ENCODE results near the gene PP2D1. TPM values are rescaled to one million over a fixed set of nuclear protein-coding genes. Genes with fewer than 3 reads are reported as not detected.

PP2D1 gene
- total and polyA plus RNA-seq, 9 of the 15 experiments (the other 6 are each of a cell fraction or from before 2014, with no cell fraction given), result 0.07 to 0.10 TPM; not detected in 7

DNA sequence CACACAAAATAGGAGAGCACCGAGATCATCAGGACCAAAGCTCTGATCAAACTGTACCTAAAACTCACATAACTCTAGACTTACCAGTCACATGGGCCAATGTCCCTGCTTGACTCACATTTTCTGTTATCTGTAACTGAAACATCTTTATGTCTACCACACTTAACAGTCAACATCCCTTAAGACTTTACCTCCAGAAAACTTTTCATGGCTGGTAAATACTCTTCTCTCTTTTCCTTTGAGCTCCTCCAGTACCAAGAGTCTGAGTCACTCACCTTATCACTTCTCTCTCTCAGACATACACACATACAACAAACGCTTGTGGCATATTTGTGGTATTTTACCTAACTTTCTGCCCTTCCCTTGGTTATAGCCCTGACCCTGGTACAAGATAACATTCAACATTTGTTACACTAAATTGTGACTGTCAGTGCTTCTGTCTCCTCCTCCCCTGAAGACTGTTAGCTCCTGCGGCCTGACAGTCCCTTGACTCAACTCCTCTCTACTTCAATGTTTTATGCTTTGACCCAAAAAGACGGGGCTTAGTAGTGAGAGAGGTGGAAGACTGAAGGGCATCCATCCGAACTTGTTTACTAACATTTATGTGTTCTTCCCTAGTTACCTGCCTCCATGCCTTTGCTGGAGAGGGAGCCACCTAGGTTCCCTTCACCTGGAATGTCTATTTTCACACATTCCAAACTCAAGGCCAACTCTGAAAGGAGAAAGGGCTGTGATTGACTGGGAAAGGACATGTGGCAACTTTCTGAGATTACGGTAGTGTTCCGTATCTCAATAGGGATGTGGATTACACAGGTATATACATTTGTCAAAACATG is 74.4 kb downstream of the PP2D1 start (continued):
- TF ChIP-seq RFX5 (IDR thresholded peaks at IDR 0.05; ENCODE audit: low read depth, low read length) (no peak), EZH2 (IDR thresholded peaks at IDR 0.05; ENCODE audit: borderline replicate concordance, low read depth, low read length) (no peak), KHSRP (IDR thresholded peaks at IDR 0.05) (no peak), HMG20A (CRISPR knock-in tag; conservative IDR thresholded peaks at IDR 0.05) (no peak), ZNF121 (CRISPR knock-in tag; conservative IDR thresholded peaks at IDR 0.05) (no peak), TRIM24 (IDR thresholded peaks at IDR 0.05) (no peak; a peak in 2 of 4 replicates), GABPA (tag; conservative IDR thresholded peaks at IDR 0.05; ENCODE audit: low read depth) (no peak), ZNF707 (CRISPR knock-in tag; conservative IDR thresholded peaks at IDR 0.05) (no peak), BRCA1 (IDR thresholded peaks at IDR 0.05) (no peak), BRCA1 (CRISPR knock-in tag; IDR thresholded peaks at IDR 0.05) (no peak)
- TF ChIP-seq, protein P1, sequence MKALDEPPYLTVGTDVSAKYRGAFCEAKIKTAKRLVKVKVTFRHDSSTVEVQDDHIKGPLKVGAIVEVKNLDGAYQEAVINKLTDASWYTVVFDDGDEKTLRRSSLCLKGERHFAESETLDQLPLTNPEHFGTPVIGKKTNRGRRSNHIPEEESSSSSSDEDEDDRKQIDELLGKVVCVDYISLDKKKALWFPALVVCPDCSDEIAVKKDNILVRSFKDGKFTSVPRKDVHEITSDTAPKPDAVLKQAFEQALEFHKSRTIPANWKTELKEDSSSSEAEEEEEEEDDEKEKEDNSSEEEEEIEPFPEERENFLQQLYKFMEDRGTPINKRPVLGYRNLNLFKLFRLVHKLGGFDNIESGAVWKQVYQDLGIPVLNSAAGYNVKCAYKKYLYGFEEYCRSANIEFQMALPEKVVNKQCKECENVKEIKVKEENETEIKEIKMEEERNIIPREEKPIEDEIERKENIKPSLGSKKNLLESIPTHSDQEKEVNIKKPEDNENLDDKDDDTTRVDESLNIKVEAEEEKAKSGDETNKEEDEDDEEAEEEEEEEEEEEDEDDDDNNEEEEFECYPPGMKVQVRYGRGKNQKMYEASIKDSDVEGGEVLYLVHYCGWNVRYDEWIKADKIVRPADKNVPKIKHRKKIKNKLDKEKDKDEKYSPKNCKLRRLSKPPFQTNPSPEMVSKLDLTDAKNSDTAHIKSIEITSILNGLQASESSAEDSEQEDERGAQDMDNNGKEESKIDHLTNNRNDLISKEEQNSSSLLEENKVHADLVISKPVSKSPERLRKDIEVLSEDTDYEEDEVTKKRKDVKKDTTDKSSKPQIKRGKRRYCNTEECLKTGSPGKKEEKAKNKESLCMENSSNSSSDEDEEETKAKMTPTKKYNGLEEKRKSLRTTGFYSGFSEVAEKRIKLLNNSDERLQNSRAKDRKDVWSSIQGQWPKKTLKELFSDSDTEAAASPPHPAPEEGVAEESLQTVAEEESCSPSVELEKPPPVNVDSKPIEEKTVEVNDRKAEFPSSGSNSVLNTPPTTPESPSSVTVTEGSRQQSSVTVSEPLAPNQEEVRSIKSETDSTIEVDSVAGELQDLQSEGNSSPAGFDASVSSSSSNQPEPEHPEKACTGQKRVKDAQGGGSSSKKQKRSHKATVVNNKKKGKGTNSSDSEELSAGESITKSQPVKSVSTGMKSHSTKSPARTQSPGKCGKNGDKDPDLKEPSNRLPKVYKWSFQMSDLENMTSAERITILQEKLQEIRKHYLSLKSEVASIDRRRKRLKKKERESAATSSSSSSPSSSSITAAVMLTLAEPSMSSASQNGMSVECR (CRISPR knock-in tag; IDR thresholded peaks at IDR 0.05), result no peak
- TF ChIP-seq, protein P2, sequence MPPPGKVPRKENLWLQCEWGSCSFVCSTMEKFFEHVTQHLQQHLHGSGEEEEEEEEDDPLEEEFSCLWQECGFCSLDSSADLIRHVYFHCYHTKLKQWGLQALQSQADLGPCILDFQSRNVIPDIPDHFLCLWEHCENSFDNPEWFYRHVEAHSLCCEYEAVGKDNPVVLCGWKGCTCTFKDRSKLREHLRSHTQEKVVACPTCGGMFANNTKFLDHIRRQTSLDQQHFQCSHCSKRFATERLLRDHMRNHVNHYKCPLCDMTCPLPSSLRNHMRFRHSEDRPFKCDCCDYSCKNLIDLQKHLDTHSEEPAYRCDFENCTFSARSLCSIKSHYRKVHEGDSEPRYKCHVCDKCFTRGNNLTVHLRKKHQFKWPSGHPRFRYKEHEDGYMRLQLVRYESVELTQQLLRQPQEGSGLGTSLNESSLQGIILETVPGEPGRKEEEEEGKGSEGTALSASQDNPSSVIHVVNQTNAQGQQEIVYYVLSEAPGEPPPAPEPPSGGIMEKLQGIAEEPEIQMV (tag; conservative IDR thresholded peaks at IDR 0.05; ENCODE audit: low read depth), result no peak
- TF ChIP-seq, protein P3, sequence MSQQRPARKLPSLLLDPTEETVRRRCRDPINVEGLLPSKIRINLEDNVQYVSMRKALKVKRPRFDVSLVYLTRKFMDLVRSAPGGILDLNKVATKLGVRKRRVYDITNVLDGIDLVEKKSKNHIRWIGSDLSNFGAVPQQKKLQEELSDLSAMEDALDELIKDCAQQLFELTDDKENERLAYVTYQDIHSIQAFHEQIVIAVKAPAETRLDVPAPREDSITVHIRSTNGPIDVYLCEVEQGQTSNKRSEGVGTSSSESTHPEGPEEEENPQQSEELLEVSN (IDR thresholded peaks at IDR 0.05; ENCODE audit: borderline replicate concordance in 1 of 2, extremely low read depth in 1 of 2, insufficient read depth in 1 of 2, insufficient read length in 1 of 2, low read depth in 1 of 2, low read length in 1 of 2, poor library complexity in 1 of 2, severe bottlenecking in 1 of 2), result no peak
- TF ChIP-seq, protein P4, sequence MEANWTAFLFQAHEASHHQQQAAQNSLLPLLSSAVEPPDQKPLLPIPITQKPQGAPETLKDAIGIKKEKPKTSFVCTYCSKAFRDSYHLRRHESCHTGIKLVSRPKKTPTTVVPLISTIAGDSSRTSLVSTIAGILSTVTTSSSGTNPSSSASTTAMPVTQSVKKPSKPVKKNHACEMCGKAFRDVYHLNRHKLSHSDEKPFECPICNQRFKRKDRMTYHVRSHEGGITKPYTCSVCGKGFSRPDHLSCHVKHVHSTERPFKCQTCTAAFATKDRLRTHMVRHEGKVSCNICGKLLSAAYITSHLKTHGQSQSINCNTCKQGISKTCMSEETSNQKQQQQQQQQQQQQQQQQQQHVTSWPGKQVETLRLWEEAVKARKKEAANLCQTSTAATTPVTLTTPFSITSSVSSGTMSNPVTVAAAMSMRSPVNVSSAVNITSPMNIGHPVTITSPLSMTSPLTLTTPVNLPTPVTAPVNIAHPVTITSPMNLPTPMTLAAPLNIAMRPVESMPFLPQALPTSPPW (CRISPR knock-in tag; IDR thresholded peaks at IDR 0.05), result no peak
- TF ChIP-seq, protein P5, sequence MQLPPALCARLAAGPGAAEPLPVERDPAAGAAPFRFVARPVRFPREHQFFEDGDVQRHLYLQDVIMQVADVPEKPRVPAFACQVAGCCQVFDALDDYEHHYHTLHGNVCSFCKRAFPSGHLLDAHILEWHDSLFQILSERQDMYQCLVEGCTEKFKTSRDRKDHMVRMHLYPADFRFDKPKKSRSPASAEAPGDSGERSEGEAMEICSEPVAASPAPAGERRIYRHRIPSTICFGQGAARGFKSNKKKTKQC (CRISPR knock-in tag; IDR thresholded peaks at IDR 0.05), result no peak

Measured in K562 (cell line).